ENCODE data around the gene PPP2R5A. TPM values are rescaled to one million over a fixed set of nuclear protein-coding genes. Genes with fewer than 3 reads are reported as not detected.
A peak's percentile ranks its signal among the peaks of the same experiment; 100 is the strongest.
"Not testable (repeated sequence)": the region's sequence is repeated elsewhere in the genome, so short reads cannot be mapped to it uniquely, and the experiment has no call there.

The PPP2R5A gene
- total RNA-seq, 2 experiments from 2014 or later = 44.3 to 46.2 TPM

- H3K4me1 ChIP-seq (ENCODE audit: insufficient read depth, low read length) = peaks cover 19% of the 10 kb centered on the region
- intact Hi-C loops (cut with DNase I, micrococcal nuclease) = no loop called here
- TF ChIP-seq CTCF (IDR thresholded peaks at IDR 0.05) = no peak
- H3K36me3 ChIP-seq (ENCODE audit: insufficient read depth, low read length) = no peaks in the 10 kb centered on the region
- DNase-seq = no peak
- Mint-ChIP-seq H3K36me3 (ENCODE audit: low read depth) (peaks cover 28% of the 10 kb centered on the region), H3K4me1 (ENCODE audit: low read depth) (peaks cover 58% of the 10 kb centered on the region), H3K27ac (no peak overlapping the region), H3K4me3 (no peak overlapping the region), H3K9me3 (peaks cover under 1% of the 10 kb centered on the region), H3K27me3 (no peaks in the 10 kb centered on the region)
- CTCF ChIA-PET = no interaction called here
- POLR2A ChIA-PET = no interaction called here
- H3K4me3 ChIP-seq (ENCODE audit: low read length) = no peak overlapping the region
- H3K27me3 ChIP-seq (ENCODE audit: control insufficient read depth in 1 of 2, insufficient read depth in 2 of 2, low read length in 2 of 2) = no peaks in the 10 kb centered on the region
- no peaks in the 10 kb centered on the region for H3K9me3 ChIP-seq (ENCODE audit: control insufficient read depth in 1 of 2, insufficient read depth in 1 of 2, low read length in 2 of 2)
- no peak overlapping the region for H3K27ac ChIP-seq (ENCODE audit: low read depth in 1 of 2, low read length in 2 of 2)
- no peak for ATAC-seq (ENCODE audit: poor library complexity)
Measured at GRCh38 chr1:212317916-212318315, 32.7 kb downstream of the PPP2R5A start.

- Mint-ChIP-seq H3K36me3 (ENCODE audit: low read depth) (peaks cover 20% of the 10 kb centered on the region), H3K4me1 (ENCODE audit: low read depth) (peaks cover 60% of the 10 kb centered on the region)
- H3K27me3 Mint-ChIP-seq; H3K27ac Mint-ChIP-seq; CTCF ChIA-PET; intact Hi-C loops (cut with DNase I, micrococcal nuclease); H3K27ac ChIP-seq (ENCODE audit: low read depth in 1 of 2, low read length in 2 of 2); H3K9me3 ChIP-seq (ENCODE audit: control insufficient read depth in 1 of 2, insufficient read depth in 1 of 2, low read length in 2 of 2); ATAC-seq (ENCODE audit: poor library complexity); H3K4me3 Mint-ChIP-seq; H3K4me1 ChIP-seq (ENCODE audit: insufficient read depth, low read length); H3K9me3 Mint-ChIP-seq; H3K36me3 ChIP-seq (ENCODE audit: insufficient read depth, low read length); H3K4me3 ChIP-seq (ENCODE audit: low read length); POLR2A ChIA-PET; DNase-seq; H3K27me3 ChIP-seq (ENCODE audit: control insufficient read depth in 1 of 2, insufficient read depth in 2 of 2, low read length in 2 of 2): not testable (repeated sequence)
Measured at GRCh38 chr1:212321031-212321430, 35.8 kb downstream of the PPP2R5A start.

GRCh38 chr1:212323066-212323465 is 37.9 kb downstream of the PPP2R5A start:
- DNase-seq = peak in 1 of 14 experiments; percentile 14
- peak overlapping the region; percentile 81 for H3K27ac Mint-ChIP-seq
- CTCF ChIA-PET = no interaction called here

More at GRCh38 chr1:212323066-212323465, 37.9 kb downstream of the PPP2R5A start:
- Histone ChIP-seq H3K9me3 (ENCODE audit: control insufficient read depth in 1 of 2, insufficient read depth in 1 of 2, low read length in 2 of 2) (no peaks in the 10 kb centered on the region), H3K4me3 (ENCODE audit: low read length) (no peak overlapping the region), H3K4me1 (ENCODE audit: insufficient read depth, low read length) (peaks cover 9% of the 10 kb centered on the region), H3K27ac (ENCODE audit: low read depth in 1 of 2, low read length in 2 of 2) (no peak overlapping the region), H3K36me3 (ENCODE audit: insufficient read depth, low read length) (no peaks in the 10 kb centered on the region), H3K27me3 (ENCODE audit: control insufficient read depth in 1 of 2, insufficient read depth in 2 of 2, low read length in 2 of 2) (no peaks in the 10 kb centered on the region)
- H3K4me3 Mint-ChIP-seq = peak overlapping the region; percentile 59
- peaks cover 52% of the 10 kb centered on the region for H3K4me1 Mint-ChIP-seq (ENCODE audit: low read depth)
- H3K36me3 Mint-ChIP-seq (ENCODE audit: low read depth) = peaks cover 13% of the 10 kb centered on the region
- ATAC-seq (ENCODE audit: poor library complexity) = peak; percentile 44
- H3K27me3 Mint-ChIP-seq = no peaks in the 10 kb centered on the region
- intact Hi-C loops (cut with DNase I, micrococcal nuclease) = no loop called here
- POLR2A ChIA-PET = no interaction called here
- H3K9me3 Mint-ChIP-seq = no peaks in the 10 kb centered on the region
- no peak for TF ChIP-seq CTCF (IDR thresholded peaks at IDR 0.05)

Data from CD4-positive, alpha-beta T cell (primary cell).